ENCODE data around the gene MAEL. TPM values are rescaled to one million over a fixed set of nuclear protein-coding genes. Genes with fewer than 3 reads are reported as not detected.

The MAEL gene
- polyA plus RNA-seq, 3 donors = not detected

GRCh38 chr1:166980383-166980782 lies 8.7 kb upstream of the MAEL start:
- WGBS (ENCODE audit: insufficient coverage) = no CpG with 5 or more reads among the region's 1 CpG

GRCh38 chr1:166980818-166981217 lies 8.3 kb upstream of the MAEL start:
- Mint-ChIP-seq H3K27ac (no peak overlapping the region), H3K36me3 (no peaks in the 10 kb centered on the region), H3K4me3 (no peak overlapping the region), H3K27me3 (ENCODE audit: low read depth in 3 of 3) (peaks cover 9 to 15% (median 13%) of the 10 kb centered on the region in 3 donors), H3K4me1 (peaks cover 12% of the 10 kb centered on the region), H3K9me3 (peaks cover 0 to 2% (median 0%) of the 10 kb centered on the region in 7 donors)
- intact Hi-C loops (cut with micrococcal nuclease) = no loop called here
- no peaks in the 10 kb centered on the region for H3K79me2 ChIP-seq (ENCODE audit: insufficient read depth, low read length)
- H3K4me2 ChIP-seq (replicated peaks; ENCODE audit: extremely low read depth, low read length, poor library complexity, severe bottlenecking) = no peak overlapping the region
- H3K36me3 ChIP-seq (replicated peaks in 1 of 2; ENCODE audit: control insufficient read depth in 1 of 2, insufficient read depth in 2 of 2, low read length in 2 of 2) = no peaks in the 10 kb centered on the region
- H3K9ac ChIP-seq (ENCODE audit: insufficient read depth, low read length, poor library complexity, severe bottlenecking) = no peak overlapping the region
- H3K4me3 ChIP-seq (replicated peaks in 1 of 3; ENCODE audit: low read depth in 2 of 3, low read length in 3 of 3) = no peak overlapping the region
- H3K27me3 ChIP-seq (ENCODE audit: control insufficient read depth in 2 of 2, insufficient read depth in 2 of 2, low read length in 2 of 2) = peaks cover 6 to 8% of the 10 kb centered on the region in 2 donors
- TF ChIP-seq CTCF (IDR thresholded peaks at IDR 0.05) = no peak
- DNase-seq = no peak
- H3K4me1 ChIP-seq (ENCODE audit: control insufficient read depth in 1 of 2, insufficient read depth in 2 of 2, low read length in 2 of 2) = peaks cover 5% of the 10 kb centered on the region in 2 donors
- H4K20me1 ChIP-seq (ENCODE audit: insufficient read depth, low read length) = no peaks in the 10 kb centered on the region
- H3K27ac ChIP-seq (ENCODE audit: low read depth in 1 of 2, low read length in 2 of 2) = no peak overlapping the region
- H3K9me3 ChIP-seq (replicated peaks in 1 of 2; ENCODE audit: control insufficient read depth in 1 of 2, insufficient read depth in 1 of 2, low read length in 2 of 2) = no peaks in the 10 kb centered on the region
- WGBS (ENCODE audit: insufficient coverage) = no CpG with 5 or more reads among the region's 3 CpGs
- no peak overlapping the region for H2AFZ ChIP-seq (ENCODE audit: insufficient read depth, low read depth, low read length, poor library complexity, severe bottlenecking)

More at GRCh38 chr1:166980383-166980782, 8.7 kb upstream of the MAEL start:
- Histone ChIP-seq H3K4me2 (replicated peaks; ENCODE audit: extremely low read depth, low read length, poor library complexity, severe bottlenecking) (no peak overlapping the region), H3K36me3 (replicated peaks in 1 of 2; ENCODE audit: control insufficient read depth in 1 of 2, insufficient read depth in 2 of 2, low read length in 2 of 2) (no peaks in the 10 kb centered on the region), H3K27me3 (ENCODE audit: control insufficient read depth in 2 of 2, insufficient read depth in 2 of 2, low read length in 2 of 2) (peaks cover 7 to 10% of the 10 kb centered on the region in 2 donors), H3K4me1 (ENCODE audit: control insufficient read depth in 1 of 2, insufficient read depth in 2 of 2, low read length in 2 of 2) (peaks cover 5 to 6% of the 10 kb centered on the region in 2 donors), H3K79me2 (ENCODE audit: insufficient read depth, low read length) (no peaks in the 10 kb centered on the region), H2AFZ (ENCODE audit: insufficient read depth, low read depth, low read length, poor library complexity, severe bottlenecking) (no peak overlapping the region), H3K9ac (ENCODE audit: insufficient read depth, low read length, poor library complexity, severe bottlenecking) (no peak overlapping the region), H4K20me1 (ENCODE audit: insufficient read depth, low read length) (no peaks in the 10 kb centered on the region), H3K9me3 (replicated peaks in 1 of 2; ENCODE audit: control insufficient read depth in 1 of 2, insufficient read depth in 1 of 2, low read length in 2 of 2) (no peaks in the 10 kb centered on the region), H3K27ac (ENCODE audit: low read depth in 1 of 2, low read length in 2 of 2) (no peak overlapping the region), H3K4me3 (replicated peaks in 1 of 3; ENCODE audit: low read depth in 2 of 3, low read length in 3 of 3) (no peak overlapping the region)
- Mint-ChIP-seq H3K9me3 (peaks cover 0 to 2% (median 0%) of the 10 kb centered on the region in 7 donors), H3K36me3 (no peaks in the 10 kb centered on the region), H3K27ac (no peak overlapping the region), H3K4me3 (no peak overlapping the region), H3K27me3 (ENCODE audit: low read depth in 3 of 3) (peaks cover 13 to 16% (median 14%) of the 10 kb centered on the region in 3 donors), H3K4me1 (peaks cover 13% of the 10 kb centered on the region)
- DNase-seq = no peak
- intact Hi-C loops (cut with micrococcal nuclease) = no loop called here
- no peak for TF ChIP-seq CTCF (IDR thresholded peaks at IDR 0.05)
